ENCODE measurements around the gene MT1F.

Gene MT1F

GRCh38 chr16:56700195-56700594 lies 42.4 kb downstream of the MT1F start:
- no peak overlapping the region for H2BK15ac ChIP-seq (ENCODE audit: low read length)
- peaks cover 0 to 3% of the 10 kb centered on the region in 2 donors for H3K4me1 ChIP-seq (ENCODE audit: control insufficient read depth in 2 of 2, insufficient read depth in 1 of 2, low read depth in 1 of 2, low read length in 2 of 2)
- no peaks in the 10 kb centered on the region for H3K79me1 ChIP-seq (ENCODE audit: low read depth, low read length)
- no peak overlapping the region for H2BK12ac ChIP-seq (ENCODE audit: low read length)
- H3K27me3 ChIP-seq (ENCODE audit: control insufficient read depth in 3 of 3, insufficient read depth in 3 of 3, low read depth in 1 of 3, low read length in 3 of 3): peaks cover 0 to 8% (median 0%) of the 10 kb centered on the region in 3 experiments
- H3K14ac ChIP-seq (ENCODE audit: low read length): no peak overlapping the region
- no peak overlapping the region for H3K18ac ChIP-seq (ENCODE audit: low read length)
- H3K4ac ChIP-seq (ENCODE audit: low read length): no peak overlapping the region
- H4K91ac ChIP-seq (ENCODE audit: low read depth, low read length, poor library complexity): no peak overlapping the region
- no peak overlapping the region for H2AK5ac ChIP-seq (ENCODE audit: low read depth, low read length)
- WGBS, 2 donors (ENCODE audit: extremely low coverage in 2 of 2, insufficient read length in 2 of 2, insufficient replicate concordance in 1 of 2): no CpG with 5 or more reads among the region's 1 CpG
- no peak for DNase-seq (ENCODE audit: low spot score)
- no peaks in the 10 kb centered on the region for H3K36me3 ChIP-seq (replicated peaks in 1 of 2; ENCODE audit: control insufficient read depth in 2 of 2, insufficient read depth in 2 of 2, low read length in 2 of 2)
- no peak overlapping the region for H3K23ac ChIP-seq (ENCODE audit: low read depth, low read length, poor library complexity)
- H2BK120ac ChIP-seq (ENCODE audit: low read depth, low read length): no peak overlapping the region
- H3K27ac ChIP-seq (replicated peaks; ENCODE audit: low read length): no peak overlapping the region
- no peak overlapping the region for H2BK5ac ChIP-seq (ENCODE audit: low read length)
- H3K9me3 ChIP-seq (replicated peaks in 1 of 2; ENCODE audit: control insufficient read depth in 2 of 2, insufficient read depth in 1 of 2, low read depth in 1 of 2, low read length in 2 of 2): peaks cover 0 to 2% of the 10 kb centered on the region in 2 donors
- no peak overlapping the region for H3K4me2 ChIP-seq (ENCODE audit: insufficient read depth, low read length, poor library complexity, severe bottlenecking)
- H3K9ac ChIP-seq (ENCODE audit: low read depth, low read length, poor library complexity): no peak overlapping the region
- no peak overlapping the region for H2AFZ ChIP-seq (ENCODE audit: low read length)
- no peak overlapping the region for H3K4me3 ChIP-seq (ENCODE audit: low read length in 2 of 2)
- H4K8ac ChIP-seq (ENCODE audit: low read depth, low read length): no peak overlapping the region

- Histone ChIP-seq H3K4me1 (ENCODE audit: control insufficient read depth in 2 of 2, insufficient read depth in 1 of 2, low read depth in 1 of 2, low read length in 2 of 2) (peaks cover 0 to 5% of the 10 kb centered on the region in 2 donors), H3K36me3 (replicated peaks in 1 of 2; ENCODE audit: control insufficient read depth in 2 of 2, insufficient read depth in 2 of 2, low read length in 2 of 2) (no peaks in the 10 kb centered on the region), H2AK5ac (ENCODE audit: low read depth, low read length) (no peak overlapping the region), H2BK120ac (ENCODE audit: low read depth, low read length) (no peak overlapping the region), H2BK15ac (ENCODE audit: low read length) (no peak overlapping the region), H2AFZ (ENCODE audit: low read length) (no peak overlapping the region), H3K27ac (replicated peaks; ENCODE audit: low read length) (no peak overlapping the region), H3K9me3 (replicated peaks in 1 of 2; ENCODE audit: control insufficient read depth in 2 of 2, insufficient read depth in 1 of 2, low read depth in 1 of 2, low read length in 2 of 2) (peaks cover 0 to 2% of the 10 kb centered on the region in 2 donors), H3K79me1 (ENCODE audit: low read depth, low read length) (no peaks in the 10 kb centered on the region), H3K14ac (ENCODE audit: low read length) (no peak overlapping the region), H3K4me2 (ENCODE audit: insufficient read depth, low read length, poor library complexity, severe bottlenecking) (no peak overlapping the region), H3K9ac (ENCODE audit: low read depth, low read length, poor library complexity) (no peak overlapping the region), H3K18ac (ENCODE audit: low read length) (no peak overlapping the region), H4K8ac (ENCODE audit: low read depth, low read length) (no peak overlapping the region), H2BK5ac (ENCODE audit: low read length) (no peak overlapping the region), H3K23ac (ENCODE audit: low read depth, low read length, poor library complexity) (no peak overlapping the region), H3K27me3 (ENCODE audit: control insufficient read depth in 3 of 3, insufficient read depth in 3 of 3, low read depth in 1 of 3, low read length in 3 of 3) (peaks cover 0 to 8% (median 0%) of the 10 kb centered on the region in 3 experiments), H3K4ac (ENCODE audit: low read length) (no peak overlapping the region), H3K4me3 (ENCODE audit: low read length in 2 of 2) (no peak overlapping the region), H2BK12ac (ENCODE audit: low read length) (no peak overlapping the region), H4K91ac (ENCODE audit: low read depth, low read length, poor library complexity) (no peak overlapping the region)
- no CpG with 5 or more reads among the region's 1 CpG for WGBS, 2 donors (ENCODE audit: extremely low coverage in 2 of 2, insufficient read length in 2 of 2, insufficient replicate concordance in 1 of 2)
- no peak for DNase-seq (ENCODE audit: low spot score)
Measured at GRCh38 chr16:56700631-56701030, 42.9 kb downstream of the MT1F start.

DNA sequence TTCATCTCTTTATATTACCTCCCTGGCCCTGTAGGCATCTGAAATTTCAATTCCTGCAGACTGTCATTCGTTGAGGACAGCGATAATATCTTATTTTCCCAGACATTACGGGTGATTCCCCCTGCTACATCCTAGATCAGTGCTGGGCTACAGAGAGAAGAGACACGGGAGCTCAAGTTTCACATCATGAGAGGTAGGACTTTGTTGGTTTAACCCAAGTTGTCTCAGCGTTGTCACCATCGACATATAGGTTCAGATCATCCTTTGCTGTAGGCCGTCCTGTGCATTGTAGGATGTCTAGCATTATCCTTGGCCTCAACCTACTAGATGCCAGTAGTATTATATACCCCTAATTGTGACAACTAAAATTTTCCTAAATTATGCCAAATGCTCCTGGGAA lies 43.8 kb downstream of the MT1F start:
- H3K9ac ChIP-seq (ENCODE audit: low read depth, low read length, poor library complexity): no peak overlapping the region
- H2BK120ac ChIP-seq (ENCODE audit: low read depth, low read length): no peak overlapping the region
- no peak for DNase-seq (ENCODE audit: low spot score)
- H3K18ac ChIP-seq (ENCODE audit: low read length): no peak overlapping the region
- H3K9me3 ChIP-seq (replicated peaks in 1 of 2; ENCODE audit: control insufficient read depth in 2 of 2, insufficient read depth in 1 of 2, low read depth in 1 of 2, low read length in 2 of 2): peaks cover 0 to 2% of the 10 kb centered on the region in 2 donors
- H3K4me3 ChIP-seq (ENCODE audit: low read length in 2 of 2): no peak overlapping the region
- H2BK5ac ChIP-seq (ENCODE audit: low read length): no peak overlapping the region
- H3K27me3 ChIP-seq (ENCODE audit: control insufficient read depth in 3 of 3, insufficient read depth in 3 of 3, low read depth in 1 of 3, low read length in 3 of 3): peaks cover 0 to 8% (median 0%) of the 10 kb centered on the region in 3 experiments
- H2AFZ ChIP-seq (ENCODE audit: low read length): peak overlapping the region; percentile 77
- H4K8ac ChIP-seq (ENCODE audit: low read depth, low read length): no peak overlapping the region
- no peak overlapping the region for H2BK15ac ChIP-seq (ENCODE audit: low read length)
- no peak overlapping the region for H3K4me2 ChIP-seq (ENCODE audit: insufficient read depth, low read length, poor library complexity, severe bottlenecking)
- no peak overlapping the region for H3K14ac ChIP-seq (ENCODE audit: low read length)
- H4K91ac ChIP-seq (ENCODE audit: low read depth, low read length, poor library complexity): no peak overlapping the region
- no peak overlapping the region for H3K23ac ChIP-seq (ENCODE audit: low read depth, low read length, poor library complexity)
- no peaks in the 10 kb centered on the region for H3K79me1 ChIP-seq (ENCODE audit: low read depth, low read length)
- no peak overlapping the region for H2BK12ac ChIP-seq (ENCODE audit: low read length)
- H3K36me3 ChIP-seq (replicated peaks in 1 of 2; ENCODE audit: control insufficient read depth in 2 of 2, insufficient read depth in 2 of 2, low read length in 2 of 2): no peaks in the 10 kb centered on the region
- WGBS, 2 donors (ENCODE audit: extremely low coverage in 2 of 2, insufficient read length in 2 of 2, insufficient replicate concordance in 1 of 2): no CpG with 5 or more reads among the region's 7 CpGs
- H3K4me1 ChIP-seq (ENCODE audit: control insufficient read depth in 2 of 2, insufficient read depth in 1 of 2, low read depth in 1 of 2, low read length in 2 of 2): peaks cover 0 to 5% of the 10 kb centered on the region in 2 donors
- no peak overlapping the region for H2AK5ac ChIP-seq (ENCODE audit: low read depth, low read length)
- no peak overlapping the region for H3K4ac ChIP-seq (ENCODE audit: low read length)
- no peak overlapping the region for H3K27ac ChIP-seq (replicated peaks; ENCODE audit: low read length)

DNA sequence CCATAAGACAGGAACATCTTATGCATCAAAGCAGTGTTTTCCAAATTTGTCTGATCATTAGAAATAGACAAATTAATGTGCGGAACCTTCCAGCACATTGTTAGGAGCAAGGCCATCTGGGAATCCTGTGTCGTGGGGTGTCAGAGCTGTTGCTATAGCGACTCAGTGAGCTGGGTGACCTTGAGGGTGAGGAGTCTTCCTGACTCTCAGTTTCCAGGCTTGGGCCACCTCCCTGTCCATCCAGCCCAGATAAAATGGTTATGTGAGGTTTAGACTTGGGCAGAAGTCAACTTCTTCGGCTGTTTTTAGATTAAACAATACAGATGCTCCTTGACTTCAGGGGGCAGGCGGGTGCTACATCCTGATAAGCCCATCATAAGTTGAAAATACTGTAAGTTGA lies 45.1 kb downstream of the MT1F start:
- Histone ChIP-seq H3K4me3 (ENCODE audit: low read length in 2 of 2) (no peak overlapping the region), H3K4me1 (ENCODE audit: control insufficient read depth in 2 of 2, insufficient read depth in 1 of 2, low read depth in 1 of 2, low read length in 2 of 2) (peaks cover 0 to 5% of the 10 kb centered on the region in 2 donors), H3K79me1 (ENCODE audit: low read depth, low read length) (no peaks in the 10 kb centered on the region), H2BK15ac (ENCODE audit: low read length) (no peak overlapping the region), H3K27me3 (ENCODE audit: control insufficient read depth in 3 of 3, insufficient read depth in 3 of 3, low read depth in 1 of 3, low read length in 3 of 3) (peaks cover 0 to 8% (median 0%) of the 10 kb centered on the region in 3 experiments), H2BK5ac (ENCODE audit: low read length) (no peak overlapping the region), H2BK12ac (ENCODE audit: low read length) (no peak overlapping the region), H3K4ac (ENCODE audit: low read length) (no peak overlapping the region), H3K36me3 (replicated peaks in 1 of 2; ENCODE audit: control insufficient read depth in 2 of 2, insufficient read depth in 2 of 2, low read length in 2 of 2) (no peaks in the 10 kb centered on the region), H2BK120ac (ENCODE audit: low read depth, low read length) (no peak overlapping the region), H3K4me2 (ENCODE audit: insufficient read depth, low read length, poor library complexity, severe bottlenecking) (no peak overlapping the region), H2AFZ (ENCODE audit: low read length) (peak overlapping the region; percentile 77), H3K9ac (ENCODE audit: low read depth, low read length, poor library complexity) (no peak overlapping the region), H3K9me3 (replicated peaks in 1 of 2; ENCODE audit: control insufficient read depth in 2 of 2, insufficient read depth in 1 of 2, low read depth in 1 of 2, low read length in 2 of 2) (peaks cover 0 to 2% of the 10 kb centered on the region in 2 donors), H4K91ac (ENCODE audit: low read depth, low read length, poor library complexity) (no peak overlapping the region), H3K23ac (ENCODE audit: low read depth, low read length, poor library complexity) (no peak overlapping the region), H4K8ac (ENCODE audit: low read depth, low read length) (no peak overlapping the region), H2AK5ac (ENCODE audit: low read depth, low read length) (no peak overlapping the region), H3K18ac (ENCODE audit: low read length) (no peak overlapping the region), H3K27ac (replicated peaks; ENCODE audit: low read length) (no peak overlapping the region), H3K14ac (ENCODE audit: low read length) (no peak overlapping the region)
- WGBS, 2 donors (ENCODE audit: extremely low coverage in 2 of 2, insufficient read length in 2 of 2, insufficient replicate concordance in 1 of 2): no CpG with 5 or more reads among the region's 5 CpGs
- DNase-seq (ENCODE audit: low spot score): no peak

Data from neuronal stem cell (in vitro differentiated cells).